Measurements from ENCODE around the gene TUBB6.

The TUBB6 gene

DNA sequence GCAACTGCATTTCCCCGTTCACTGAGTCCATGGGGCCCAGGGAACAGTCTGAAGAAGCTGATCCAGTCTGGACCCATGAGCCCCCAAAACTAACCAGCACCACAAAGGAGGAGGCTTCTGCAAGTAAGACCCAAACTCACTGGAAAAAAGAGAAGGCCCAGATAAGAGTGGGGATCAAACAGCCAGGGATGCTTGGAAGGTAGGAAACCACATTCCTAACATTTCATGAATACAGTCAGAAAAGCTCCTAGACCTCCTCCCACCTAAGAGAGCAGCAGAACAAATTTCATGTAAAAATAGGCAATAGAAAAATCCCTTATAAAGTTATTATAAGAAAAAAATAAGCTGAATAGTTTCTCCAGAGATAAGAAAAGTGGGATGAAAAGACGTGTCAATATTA, 30.3 kb downstream of the TUBB6 start:
- no peak for DNase-seq (ENCODE audit: low read depth)
- no peak overlapping the region for H3K4me3 ChIP-seq (ENCODE audit: low read depth, low read length)
- TF ChIP-seq MYC (IDR thresholded peaks at IDR 0.05; ENCODE audit: low read depth, low read length) (no peak), MAX (IDR thresholded peaks at IDR 0.05; ENCODE audit: low read depth, low read length) (no peak), CTCF (IDR thresholded peaks at IDR 0.05; ENCODE audit: low read depth, low read length) (no peak), POLR2A (IDR thresholded peaks at IDR 0.05; ENCODE audit: extremely low read depth, insufficient read length) (no peak)

- TF ChIP-seq MAX (IDR thresholded peaks at IDR 0.05; ENCODE audit: low read depth, low read length) (no peak), POLR2A (IDR thresholded peaks at IDR 0.05; ENCODE audit: extremely low read depth, insufficient read length) (no peak), CTCF (IDR thresholded peaks at IDR 0.05; ENCODE audit: low read depth, low read length) (no peak), MYC (IDR thresholded peaks at IDR 0.05; ENCODE audit: low read depth, low read length) (no peak)
- no peak overlapping the region for H3K4me3 ChIP-seq (ENCODE audit: low read depth, low read length)
- DNase-seq (ENCODE audit: low read depth) = no peak
These were observed 33.1 kb downstream of the TUBB6 start for GRCh38 chr18:12340945-12341660.

- no peak for DNase-seq (ENCODE audit: low read depth)
- H3K4me3 ChIP-seq (ENCODE audit: low read depth, low read length) = no peak overlapping the region
- TF ChIP-seq MYC (IDR thresholded peaks at IDR 0.05; ENCODE audit: low read depth, low read length) = no peak
These were observed 34.6 kb downstream of the TUBB6 start for GRCh38 chr18:12342661-12343060.

- no peak for DNase-seq (ENCODE audit: low read depth)
- no peak overlapping the region for H3K4me3 ChIP-seq (ENCODE audit: low read depth, low read length)
- no peak for TF ChIP-seq CTCF (IDR thresholded peaks at IDR 0.05; ENCODE audit: low read depth, low read length)
- no peak for TF ChIP-seq POLR2A (IDR thresholded peaks at IDR 0.05; ENCODE audit: extremely low read depth, insufficient read length)
- no peak for TF ChIP-seq MAX (IDR thresholded peaks at IDR 0.05; ENCODE audit: low read depth, low read length)
- no peak for TF ChIP-seq MYC (IDR thresholded peaks at IDR 0.05; ENCODE audit: low read depth, low read length)
These were observed 37.6 kb downstream of the TUBB6 start for GRCh38 chr18:12345491-12346239.

DNA sequence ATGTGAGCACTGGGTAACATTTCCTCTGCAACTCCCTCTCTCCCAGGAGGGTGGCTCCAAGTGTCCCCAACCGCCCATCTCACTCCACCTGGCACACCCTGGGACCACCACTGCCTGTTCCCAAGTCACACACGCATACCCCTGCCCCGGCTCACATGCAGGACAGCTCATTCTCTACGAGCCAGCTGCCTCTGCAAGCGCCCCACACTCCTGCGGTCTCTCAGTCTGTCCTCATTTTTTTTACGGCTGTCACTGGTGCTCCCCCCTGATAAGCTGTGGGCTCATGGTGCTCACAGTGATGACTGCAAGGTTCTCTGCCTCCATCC, 38.2 kb downstream of the TUBB6 start:
- TF ChIP-seq CTCF (IDR thresholded peaks at IDR 0.05; ENCODE audit: low read depth, low read length) (no peak), MYC (IDR thresholded peaks at IDR 0.05; ENCODE audit: low read depth, low read length) (no peak), MAX (IDR thresholded peaks at IDR 0.05; ENCODE audit: low read depth, low read length) (no peak), POLR2A (IDR thresholded peaks at IDR 0.05; ENCODE audit: extremely low read depth, insufficient read length) (no peak)
- no peak overlapping the region for H3K4me3 ChIP-seq (ENCODE audit: low read depth, low read length)

GRCh38 chr18:12347895-12348294, 39.9 kb downstream of the TUBB6 start:
- DNase-seq (ENCODE audit: low read depth) = no peak
- TF ChIP-seq CTCF (IDR thresholded peaks at IDR 0.05; ENCODE audit: low read depth, low read length) (no peak), MAX (IDR thresholded peaks at IDR 0.05; ENCODE audit: low read depth, low read length) (no peak), MYC (IDR thresholded peaks at IDR 0.05; ENCODE audit: low read depth, low read length) (no peak), POLR2A (IDR thresholded peaks at IDR 0.05; ENCODE audit: extremely low read depth, insufficient read length) (no peak)
- no peak overlapping the region for H3K4me3 ChIP-seq (ENCODE audit: low read depth, low read length)

More for the DNA sequence above, 38.2 kb downstream of the TUBB6 start:
- DNase-seq (ENCODE audit: low read depth) = no peak
